ENCODE measurements around the gene PDZRN4. TPM values are rescaled to one million over a fixed set of nuclear protein-coding genes. Genes with fewer than 3 reads are reported as not detected.

The PDZRN4 gene
- total and polyA plus RNA-seq, 8 donors = 0.11 to 0.76 (median 0.34) TPM

DNA sequence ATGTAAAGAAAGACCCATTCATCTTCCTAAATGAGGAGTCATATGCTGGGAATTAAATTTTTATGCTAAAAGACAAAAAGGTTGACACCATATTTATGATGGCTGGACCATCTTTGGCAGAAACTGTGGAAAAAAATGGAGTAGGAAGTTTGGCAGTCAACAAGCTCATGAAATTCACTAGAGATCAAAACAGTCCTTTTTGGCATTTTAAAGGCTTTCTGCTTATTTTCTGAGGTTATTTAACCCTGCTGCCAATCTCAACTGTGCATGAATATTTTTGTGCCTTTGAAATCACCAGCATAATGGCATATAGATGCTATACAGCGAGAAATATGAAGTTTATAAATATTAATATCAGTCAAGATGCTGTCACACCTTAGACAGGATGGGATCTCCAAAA is 399.5 kb downstream of the PDZRN4 start:
- Histone ChIP-seq H3K9me3 (no peaks in the 10 kb centered on the region), H3K27ac (no peak overlapping the region), H3K36me3 (no peaks in the 10 kb centered on the region), H3K4me1 (no peaks in the 10 kb centered on the region), H3K27me3 (no peaks in the 10 kb centered on the region), H3K4me3 (no peak overlapping the region)
- intact Hi-C loops (cut with DNase I) = no loop called here
- no peak for DNase-seq
- ATAC-seq = no peak
- TF ChIP-seq, protein P1, sequence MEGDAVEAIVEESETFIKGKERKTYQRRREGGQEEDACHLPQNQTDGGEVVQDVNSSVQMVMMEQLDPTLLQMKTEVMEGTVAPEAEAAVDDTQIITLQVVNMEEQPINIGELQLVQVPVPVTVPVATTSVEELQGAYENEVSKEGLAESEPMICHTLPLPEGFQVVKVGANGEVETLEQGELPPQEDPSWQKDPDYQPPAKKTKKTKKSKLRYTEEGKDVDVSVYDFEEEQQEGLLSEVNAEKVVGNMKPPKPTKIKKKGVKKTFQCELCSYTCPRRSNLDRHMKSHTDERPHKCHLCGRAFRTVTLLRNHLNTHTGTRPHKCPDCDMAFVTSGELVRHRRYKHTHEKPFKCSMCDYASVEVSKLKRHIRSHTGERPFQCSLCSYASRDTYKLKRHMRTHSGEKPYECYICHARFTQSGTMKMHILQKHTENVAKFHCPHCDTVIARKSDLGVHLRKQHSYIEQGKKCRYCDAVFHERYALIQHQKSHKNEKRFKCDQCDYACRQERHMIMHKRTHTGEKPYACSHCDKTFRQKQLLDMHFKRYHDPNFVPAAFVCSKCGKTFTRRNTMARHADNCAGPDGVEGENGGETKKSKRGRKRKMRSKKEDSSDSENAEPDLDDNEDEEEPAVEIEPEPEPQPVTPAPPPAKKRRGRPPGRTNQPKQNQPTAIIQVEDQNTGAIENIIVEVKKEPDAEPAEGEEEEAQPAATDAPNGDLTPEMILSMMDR (IDR thresholded peaks at IDR 0.05) = no peak

DNA sequence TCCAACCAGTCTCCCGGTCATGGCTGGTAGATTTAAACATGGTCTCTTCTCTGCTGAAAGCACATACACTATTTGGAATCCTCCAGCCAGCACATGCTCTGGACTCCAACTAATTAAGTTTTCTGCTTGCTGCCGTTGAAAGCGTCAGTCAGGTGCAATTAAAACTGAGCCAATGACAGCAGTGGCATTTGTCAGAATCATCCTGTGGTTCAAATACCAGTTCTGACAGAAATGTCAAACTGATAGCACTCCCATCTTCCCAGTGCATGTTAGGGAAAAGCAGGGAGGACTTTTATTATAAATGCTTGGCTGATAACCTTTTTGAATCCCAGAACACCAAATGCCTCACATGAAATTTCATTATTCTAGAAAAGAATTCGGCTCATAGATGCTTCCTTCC is 401.8 kb downstream of the PDZRN4 start:
- ATAC-seq = no peak
- intact Hi-C loops (cut with DNase I) = no loop called here
- Histone ChIP-seq H3K27me3 (no peaks in the 10 kb centered on the region), H3K4me3 (no peak overlapping the region), H3K4me1 (no peaks in the 10 kb centered on the region), H3K9me3 (no peaks in the 10 kb centered on the region), H3K27ac (no peak overlapping the region), H3K36me3 (no peaks in the 10 kb centered on the region)
- TF ChIP-seq, protein P1 (IDR thresholded peaks at IDR 0.05) = no peak
- DNase-seq = no peak

DNA sequence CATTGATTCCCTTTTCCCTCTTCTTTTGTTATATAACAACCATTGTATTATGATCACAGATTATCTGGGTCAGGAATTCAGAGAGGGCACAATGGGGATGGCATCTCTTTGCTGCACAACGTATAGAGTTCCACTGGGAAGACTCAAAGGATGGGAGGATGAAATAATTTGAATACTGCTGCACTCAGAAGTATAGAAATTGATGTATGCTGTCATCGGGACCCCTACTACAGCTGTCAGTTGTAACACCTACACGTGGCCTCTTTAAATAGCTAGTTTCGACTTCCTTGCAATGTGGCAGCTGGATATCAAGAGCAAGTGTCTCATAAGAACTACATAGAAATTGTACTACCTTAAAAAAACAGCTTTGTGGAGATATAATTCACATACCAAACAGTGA is 408.1 kb downstream of the PDZRN4 start:
- Histone ChIP-seq H3K27ac (no peak overlapping the region), H3K9me3 (no peaks in the 10 kb centered on the region), H3K4me3 (no peak overlapping the region), H3K4me1 (no peaks in the 10 kb centered on the region), H3K27me3 (no peaks in the 10 kb centered on the region), H3K36me3 (no peaks in the 10 kb centered on the region)
- intact Hi-C loops (cut with DNase I) = no loop called here
- no peak for DNase-seq
- no peak for ATAC-seq
- TF ChIP-seq, protein P1 (IDR thresholded peaks at IDR 0.05) = no peak

DNA sequence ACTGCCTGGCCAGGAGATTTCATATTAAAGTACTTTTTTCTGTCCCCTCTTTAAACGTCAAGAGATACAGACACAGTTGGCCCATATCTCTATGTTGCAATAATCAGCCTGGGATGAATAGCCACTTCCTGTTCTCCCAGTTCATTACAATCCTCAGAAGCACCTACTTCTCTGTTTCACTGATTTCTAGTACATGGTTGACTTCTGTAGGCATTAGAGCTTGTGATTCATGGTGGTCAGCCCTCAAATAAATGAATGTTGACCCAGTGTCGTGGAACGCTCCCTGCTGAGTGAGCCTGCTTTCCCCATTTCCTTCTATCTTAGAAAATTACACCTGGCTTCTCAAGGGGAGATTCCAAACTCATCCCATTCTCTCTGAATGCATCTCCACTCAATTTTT is 416.7 kb downstream of the PDZRN4 start:
- ATAC-seq = peak; percentile 62
- intact Hi-C loops (cut with DNase I) = no loop called here
- peaks cover 0 to 6% of the 10 kb centered on the region in 2 donors for H3K4me1 ChIP-seq
- H3K36me3 ChIP-seq = no peaks in the 10 kb centered on the region
- peak in 1 of 4 donors; percentile 13 for DNase-seq
- H3K27me3 ChIP-seq = no peaks in the 10 kb centered on the region
- no peak overlapping the region for H3K27ac ChIP-seq
- H3K9me3 ChIP-seq = no peaks in the 10 kb centered on the region
- no peak overlapping the region for H3K4me3 ChIP-seq
- TF ChIP-seq, protein P1 (IDR thresholded peaks at IDR 0.05) = no peak

DNA sequence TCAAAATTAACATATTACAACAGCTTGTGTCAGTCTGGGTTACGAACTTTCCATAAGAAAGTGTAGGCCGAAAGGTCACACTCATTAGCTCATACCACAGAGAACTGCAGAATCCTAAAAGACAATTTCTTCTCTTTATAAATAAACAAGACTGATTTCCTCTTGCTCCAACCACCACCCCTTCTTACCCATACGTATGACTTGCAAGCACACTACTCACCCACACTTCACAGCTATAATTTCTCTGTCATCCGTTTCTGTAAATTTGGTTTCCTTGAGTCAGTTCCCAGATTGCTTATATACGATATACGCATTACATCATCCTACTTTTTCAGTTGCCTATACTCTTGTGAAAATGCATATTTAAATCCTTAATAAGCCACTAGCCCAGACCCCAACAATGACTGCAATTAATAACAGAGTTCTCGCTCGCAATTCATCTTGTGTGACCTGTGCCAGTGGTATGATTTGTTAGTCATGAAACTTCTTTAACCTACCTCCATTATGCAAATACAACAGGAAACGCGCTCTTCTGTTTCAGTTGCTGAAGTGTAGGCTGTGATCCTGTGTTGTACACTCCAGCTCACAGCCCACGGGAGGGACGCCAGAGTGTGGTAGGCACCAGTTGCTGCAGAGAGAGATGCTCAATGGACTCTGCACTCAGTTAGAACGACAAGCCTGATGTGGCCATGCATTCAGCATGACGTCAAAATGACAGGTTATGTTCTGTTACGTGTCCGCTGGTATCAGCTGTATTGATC is 417.6 kb downstream of the PDZRN4 start:
- H3K9me3 ChIP-seq = no peaks in the 10 kb centered on the region
- no peaks in the 10 kb centered on the region for H3K36me3 ChIP-seq
- TF ChIP-seq, protein P1 (IDR thresholded peaks at IDR 0.05) = no peak
- H3K27ac ChIP-seq = no peak overlapping the region
- H3K27me3 ChIP-seq = no peaks in the 10 kb centered on the region
- no peak for DNase-seq
- intact Hi-C loops (cut with DNase I) = no loop called here
- ATAC-seq = peak; percentile 56
- H3K4me3 ChIP-seq = no peak overlapping the region
- peaks cover 0 to 6% of the 10 kb centered on the region in 2 donors for H3K4me1 ChIP-seq

All from left lung (tissue), 10 donors.